Astrocyte of the cerebellum (primary cell): ENCODE data around the gene ALDH1L1.

Experiments
- DNase-seq: peaks from one replicate; pipeline ENCODE4 v3.0.0-alpha.2; 2011; ENCODE audit warnings: low read depth
- H3K4me3 ChIP-seq: 2 replicates; pipeline ENCODE4 v1.5.1; 2011; ENCODE audit warnings: mild to moderate bottlenecking, low read depth, low read length, moderate library complexity
- in situ Hi-C: cut with HindIII; loops from 2 replicates; pipeline ENCODE4 v1.10.0; 2017; ENCODE audit warnings: low sequenced_read_pairs
- TF ChIP-seq, protein P1 (sequence below): IDR thresholded peaks from 2 replicates; pipeline ENCODE4 v1.5.1; 2012; ENCODE audit warnings: low read length, low read depth, moderate library complexity, mild to moderate bottlenecking; ENCODE audit errors: missing control alignments

ALDH1L1 gene

DNA sequence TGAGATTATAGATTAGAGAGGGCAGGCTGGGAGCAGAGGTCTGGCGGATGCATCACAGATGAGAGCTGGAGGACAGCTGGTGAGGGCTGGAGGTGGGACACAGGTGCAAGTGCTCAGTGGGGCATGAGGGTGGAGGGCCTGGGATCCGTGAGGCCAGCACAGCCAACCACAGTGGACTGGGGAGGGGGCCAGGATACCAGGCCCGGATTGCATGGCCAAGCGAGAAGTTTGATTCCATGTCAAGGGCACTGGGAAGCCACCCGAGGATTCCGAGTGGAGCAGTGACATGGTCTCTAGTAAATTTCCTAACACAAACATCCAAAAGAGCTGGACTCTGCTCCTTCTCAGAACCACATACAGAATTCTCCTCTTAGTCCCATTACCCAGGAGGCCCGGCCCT is 52.5 kb downstream of the ALDH1L1 start:
- in situ Hi-C loops = no loop called here
- no peak overlapping the region for H3K4me3 ChIP-seq
- DNase-seq = no peak
- TF ChIP-seq, protein P1, sequence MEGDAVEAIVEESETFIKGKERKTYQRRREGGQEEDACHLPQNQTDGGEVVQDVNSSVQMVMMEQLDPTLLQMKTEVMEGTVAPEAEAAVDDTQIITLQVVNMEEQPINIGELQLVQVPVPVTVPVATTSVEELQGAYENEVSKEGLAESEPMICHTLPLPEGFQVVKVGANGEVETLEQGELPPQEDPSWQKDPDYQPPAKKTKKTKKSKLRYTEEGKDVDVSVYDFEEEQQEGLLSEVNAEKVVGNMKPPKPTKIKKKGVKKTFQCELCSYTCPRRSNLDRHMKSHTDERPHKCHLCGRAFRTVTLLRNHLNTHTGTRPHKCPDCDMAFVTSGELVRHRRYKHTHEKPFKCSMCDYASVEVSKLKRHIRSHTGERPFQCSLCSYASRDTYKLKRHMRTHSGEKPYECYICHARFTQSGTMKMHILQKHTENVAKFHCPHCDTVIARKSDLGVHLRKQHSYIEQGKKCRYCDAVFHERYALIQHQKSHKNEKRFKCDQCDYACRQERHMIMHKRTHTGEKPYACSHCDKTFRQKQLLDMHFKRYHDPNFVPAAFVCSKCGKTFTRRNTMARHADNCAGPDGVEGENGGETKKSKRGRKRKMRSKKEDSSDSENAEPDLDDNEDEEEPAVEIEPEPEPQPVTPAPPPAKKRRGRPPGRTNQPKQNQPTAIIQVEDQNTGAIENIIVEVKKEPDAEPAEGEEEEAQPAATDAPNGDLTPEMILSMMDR = no peak

DNA sequence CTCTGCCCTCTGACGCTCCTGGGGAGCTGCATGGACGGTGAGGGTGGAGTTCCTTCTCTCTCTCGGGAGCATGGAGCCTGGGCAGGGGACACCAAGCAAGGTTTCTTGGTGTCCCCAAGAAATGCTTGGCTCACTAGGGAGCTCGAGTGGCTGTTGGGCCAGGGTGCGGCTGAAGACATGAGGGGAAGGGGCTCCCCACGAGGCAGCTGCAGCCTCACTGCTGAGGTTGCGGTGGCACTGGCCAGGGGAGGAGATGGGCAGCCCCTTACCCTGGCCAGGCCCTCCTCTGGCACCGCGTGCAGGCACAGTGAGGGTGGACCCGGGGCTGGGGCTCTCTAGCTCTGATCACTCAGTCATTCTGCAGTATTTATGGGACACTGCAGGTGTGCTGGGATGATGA is 52.9 kb downstream of the ALDH1L1 start:
- in situ Hi-C loops = no loop called here
- no peak for DNase-seq
- TF ChIP-seq, protein P1 = no peak

DNA sequence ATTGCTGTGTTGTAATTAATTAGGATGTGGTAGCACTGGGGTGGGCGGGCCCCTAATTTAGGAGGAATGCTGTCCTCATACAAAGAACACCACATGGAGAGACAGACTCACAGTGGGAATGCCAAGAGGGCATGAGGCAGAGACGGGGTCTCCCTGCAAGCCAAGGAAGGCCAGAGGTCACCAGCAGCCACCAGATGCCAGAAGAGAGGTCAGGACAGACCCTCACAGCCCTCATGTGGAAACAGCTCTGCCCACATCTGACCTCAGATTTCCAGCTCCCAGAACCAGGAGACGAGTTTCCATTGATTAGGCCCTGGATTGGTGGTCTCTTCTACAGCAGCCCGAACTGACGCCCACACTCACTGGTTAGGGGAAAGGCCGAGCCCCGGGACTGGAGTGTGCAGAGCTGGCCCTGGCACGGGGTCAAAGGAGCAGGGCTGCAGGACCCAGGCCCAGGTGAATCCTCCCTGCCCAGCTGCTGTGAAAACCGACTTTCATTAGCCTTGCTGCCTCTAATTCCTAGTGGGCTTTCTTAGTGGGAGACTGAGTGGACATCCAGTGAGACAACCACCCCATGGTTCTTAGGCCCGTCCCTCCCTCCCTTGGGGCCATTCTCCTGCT is 53.5 kb downstream of the ALDH1L1 start:
- DNase-seq = no peak
- in situ Hi-C loops = no loop called here
- no peak overlapping the region for H3K4me3 ChIP-seq
- TF ChIP-seq, protein P1 = no peak

More for the DNA sequence above, 52.9 kb downstream of the ALDH1L1 start:
- no peak overlapping the region for H3K4me3 ChIP-seq

DNA sequence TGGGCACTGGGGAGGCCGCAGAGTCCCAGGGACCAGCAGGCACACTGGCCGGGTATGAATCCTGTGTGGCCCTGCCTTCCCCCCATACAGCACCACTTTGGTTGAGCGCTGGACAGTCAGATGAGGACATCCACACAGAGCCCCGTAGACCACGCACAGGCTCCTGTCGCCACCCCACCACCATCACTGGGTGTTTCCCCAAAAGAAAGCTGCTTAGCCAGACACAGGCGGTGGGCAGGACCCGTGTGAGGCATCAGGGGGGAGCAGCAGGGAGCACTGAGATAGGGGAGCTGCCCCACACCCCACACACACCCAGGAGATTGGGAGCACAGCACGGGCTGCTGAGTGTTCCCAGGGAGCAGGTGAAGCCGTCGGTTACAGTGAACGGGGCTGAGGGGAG is 54.1 kb downstream of the ALDH1L1 start:
- TF ChIP-seq, protein P1 = no peak
- H3K4me3 ChIP-seq = no peak overlapping the region
- in situ Hi-C loops = no loop called here
- no peak for DNase-seq

DNA sequence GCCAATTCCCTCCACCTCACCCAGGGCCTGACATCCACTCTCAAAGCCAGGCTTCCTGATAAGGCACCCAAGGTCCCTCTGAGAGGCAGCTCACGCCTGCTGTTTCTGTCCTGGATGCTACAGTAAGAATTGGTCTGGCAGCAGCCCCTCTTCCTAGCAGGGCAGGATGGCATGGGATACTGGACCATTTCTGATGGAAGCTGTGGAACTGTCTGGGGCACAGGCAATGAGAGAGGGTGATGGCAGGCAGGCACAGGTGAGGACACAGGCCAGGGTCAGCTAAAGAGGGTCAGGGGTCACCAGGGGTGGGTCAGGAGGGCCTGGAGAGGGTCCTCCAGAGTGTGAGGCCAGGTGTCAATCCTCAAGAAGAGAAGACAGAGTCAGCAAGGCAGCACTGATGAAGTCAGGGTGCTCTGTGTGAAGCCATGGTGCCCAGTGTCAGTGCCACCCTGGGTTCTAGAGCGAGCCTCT is 54.6 kb downstream of the ALDH1L1 start:
- in situ Hi-C loops = no loop called here

DNA sequence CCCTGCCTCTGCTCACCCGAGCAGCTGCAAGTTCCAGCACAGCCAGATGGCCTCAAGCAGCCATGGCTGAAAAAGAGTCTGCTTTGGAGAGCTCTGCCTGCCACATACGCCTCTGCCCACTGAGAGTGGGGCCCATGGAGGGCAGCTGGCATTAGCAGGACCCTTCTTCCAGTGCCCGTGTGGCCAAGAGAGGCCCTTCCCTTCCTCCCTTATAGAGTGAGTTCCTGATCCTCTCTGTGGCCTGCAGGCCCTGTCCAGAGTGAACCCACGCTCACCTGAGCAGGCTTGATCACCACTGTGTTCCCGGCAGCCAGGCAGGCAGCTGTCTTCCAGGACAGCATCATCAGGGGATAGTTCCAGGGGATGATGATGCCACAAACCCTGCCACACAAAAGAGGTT is 55.0 kb downstream of the ALDH1L1 start:
- no peak for DNase-seq
- in situ Hi-C loops = no loop called here

More for the DNA sequence above, 54.6 kb downstream of the ALDH1L1 start:
- DNase-seq = no peak
- H3K4me3 ChIP-seq = no peak overlapping the region
- TF ChIP-seq, protein P1 = no peak

More for the DNA sequence above, 55.0 kb downstream of the ALDH1L1 start:
- no peak overlapping the region for H3K4me3 ChIP-seq
- TF ChIP-seq, protein P1 = no peak
